Osteocyte (in vitro differentiated cells): ENCODE results near the gene POLR1F. TPM values are rescaled to one million over a fixed set of nuclear protein-coding genes. Genes with fewer than 3 reads are reported as not detected.
"Not testable (repeated sequence)": the region's sequence is repeated elsewhere in the genome, so short reads cannot be mapped to it uniquely, and the experiment has no call there.

Experiments
- DNase-seq: peaks from one replicate; pipeline ENCODE4 v3.0.0; 2021; ENCODE audit warnings: mixed read lengths; ENCODE audit not compliant: unreplicated experiment; ENCODE audit errors: extremely low spot score
- H3K27ac Mint-ChIP-seq: one replicate; pipeline ENCODE4 v1.8.0; 2021; ENCODE audit warnings: mild to moderate bottlenecking, mixed read lengths; ENCODE audit not compliant: unreplicated experiment
- H3K27me3 Mint-ChIP-seq: one replicate; pipeline ENCODE4 v1.8.0; 2021; ENCODE audit warnings: mixed read lengths; ENCODE audit not compliant: unreplicated experiment
- H3K36me3 Mint-ChIP-seq: one replicate; pipeline ENCODE4 v1.8.0; 2021; ENCODE audit warnings: mixed read lengths; ENCODE audit not compliant: unreplicated experiment
- H3K4me1 Mint-ChIP-seq: one replicate; pipeline ENCODE4 v1.8.0; 2021; ENCODE audit warnings: mixed read lengths; ENCODE audit not compliant: unreplicated experiment
- H3K4me3 Mint-ChIP-seq: one replicate; pipeline ENCODE4 v1.8.0; 2021; ENCODE audit warnings: mild to moderate bottlenecking, moderate library complexity, mixed read lengths; ENCODE audit not compliant: unreplicated experiment
- H3K9me3 Mint-ChIP-seq: one replicate; pipeline ENCODE4 v1.8.0; 2021; ENCODE audit warnings: mixed read lengths; ENCODE audit not compliant: unreplicated experiment
- CTCF ChIP-seq: fragments of 200-600 bp; sonication (generic); IDR thresholded peaks from 2 replicates; pipeline ENCODE4 v1.5.0; 2021; ENCODE audit warnings: antibody characterized with exemption, mild to moderate bottlenecking, moderate library complexity
- total RNA-seq: library from RNA; stranded (reverse); gene quantifications from 2 replicates; pipeline ENCODE4 v1.2.1, GENCODE V29; 2021

The POLR1F gene
- total RNA-seq, 1 donor from 2014 or later: 14.2 TPM

DNA sequence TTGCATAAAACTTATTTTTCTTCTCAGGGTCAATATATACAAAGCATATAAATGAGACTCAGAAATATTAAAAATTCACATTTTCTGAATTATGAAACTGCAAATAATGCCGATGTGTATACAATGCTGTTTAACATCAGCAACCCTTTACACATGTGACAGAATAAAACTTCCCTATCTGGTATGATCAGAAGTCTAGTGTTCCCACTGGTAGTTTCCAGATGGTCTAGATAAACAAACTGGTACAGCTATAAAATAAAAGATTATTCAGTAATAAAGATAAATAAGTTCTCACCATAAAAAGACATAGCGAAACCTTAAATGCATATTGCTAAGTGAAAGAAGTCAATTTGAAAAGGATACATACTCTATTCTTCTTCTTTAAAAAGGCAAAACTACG lies 7.9 kb downstream of the POLR1F start:
- Mint-ChIP-seq H3K4me1 (peaks cover 5% of the 10 kb centered on the region), H3K4me3 (no peak overlapping the region), H3K36me3 (peaks cover 44% of the 10 kb centered on the region), H3K27me3 (no peaks in the 10 kb centered on the region), H3K9me3 (peaks cover 12% of the 10 kb centered on the region), H3K27ac (no peak overlapping the region)
- no peak for DNase-seq
- TF ChIP-seq CTCF: no peak

GRCh38 chr7:19698331-19698730 lies 10.5 kb downstream of the POLR1F start:
- TF ChIP-seq CTCF: no peak
- Mint-ChIP-seq H3K9me3 (peaks cover 12% of the 10 kb centered on the region), H3K27me3 (no peaks in the 10 kb centered on the region), H3K4me3 (no peak overlapping the region), H3K27ac (no peak overlapping the region), H3K4me1 (no peaks in the 10 kb centered on the region), H3K36me3 (peaks cover 41% of the 10 kb centered on the region)
- no peak for DNase-seq

GRCh38 chr7:19696926-19697325 lies 11.9 kb downstream of the POLR1F start:
- no peak overlapping the region for H3K4me3 Mint-ChIP-seq

GRCh38 chr7:19692111-19692828 lies 16.6 kb downstream of the POLR1F start:
- H3K4me1 Mint-ChIP-seq: no peaks in the 10 kb centered on the region
- no peaks in the 10 kb centered on the region for H3K9me3 Mint-ChIP-seq
- no peak overlapping the region for H3K4me3 Mint-ChIP-seq
- peaks cover 2% of the 10 kb centered on the region for H3K36me3 Mint-ChIP-seq
- no peak for TF ChIP-seq CTCF
- no peak overlapping the region for H3K27ac Mint-ChIP-seq
- H3K27me3 Mint-ChIP-seq: peaks cover 3% of the 10 kb centered on the region
- no peak for DNase-seq

More at GRCh38 chr7:19696926-19697325, 11.9 kb downstream of the POLR1F start:
- no peak overlapping the region for H3K27ac Mint-ChIP-seq
- peaks cover 27% of the 10 kb centered on the region for H3K36me3 Mint-ChIP-seq
- TF ChIP-seq CTCF: no peak
- H3K27me3 Mint-ChIP-seq: no peaks in the 10 kb centered on the region
- DNase-seq: no peak
- H3K4me1 Mint-ChIP-seq: no peaks in the 10 kb centered on the region
- H3K9me3 Mint-ChIP-seq: peaks cover under 1% of the 10 kb centered on the region

GRCh38 chr7:19690736-19691135 lies 18.1 kb downstream of the POLR1F start:
- no peak for TF ChIP-seq CTCF
- Mint-ChIP-seq H3K27ac (no peak overlapping the region), H3K9me3 (no peaks in the 10 kb centered on the region), H3K4me1 (no peaks in the 10 kb centered on the region), H3K27me3 (peaks cover 7% of the 10 kb centered on the region), H3K36me3 (no peaks in the 10 kb centered on the region), H3K4me3 (no peak overlapping the region)
- no peak for DNase-seq

GRCh38 chr7:19689130-19689529 lies 19.7 kb downstream of the POLR1F start:
- not testable (repeated sequence) for DNase-seq, H3K36me3 Mint-ChIP-seq, H3K27ac Mint-ChIP-seq, H3K4me1 Mint-ChIP-seq, H3K27me3 Mint-ChIP-seq, H3K9me3 Mint-ChIP-seq, H3K4me3 Mint-ChIP-seq
